Tibial nerve (tissue), 4 donors: ENCODE results near the gene XKRX. TPM values are rescaled to one million over a fixed set of nuclear protein-coding genes. Genes with fewer than 3 reads are reported as not detected.

ENCODE experiments used
- DNase-seq, 2 donors: peaks; one replicate each; pipeline ENCODE4 v3.0.0-alpha.2; 2019; ENCODE audit warnings: low spot score in 2 of 2
- H3K27ac ChIP-seq, 4 donors: fragments of 200-600 bp; sonication (generic) in 3 of 4; one replicate each; pipeline ENCODE4 v1.5.1; 2017 to 2019; ENCODE audit warnings: mild to moderate bottlenecking in 1 of 4
- H3K27me3 ChIP-seq, 2 donors: fragments of 200-600 bp; sonication (generic) in 1 of 2; one replicate each; pipeline versions ENCODE4 v1.5.1 to v1.6.0; 2017 to 2019
- H3K36me3 ChIP-seq, 3 donors: fragments of 200-600 bp; sonication (generic); one replicate each; pipeline ENCODE4 v1.5.1; 2018 to 2019
- H3K4me1 ChIP-seq, 4 donors: fragments of 200-600 bp; sonication (generic) in 3 of 4; one replicate each; pipeline ENCODE4 v1.5.1; 2017 to 2019
- H3K4me3 ChIP-seq, 4 donors: fragments of 200-600 bp; sonication (generic) in 3 of 4; one replicate each; pipeline ENCODE4 v1.5.1; 2017 to 2019; ENCODE audit warnings: mild to moderate bottlenecking in 1 of 4, moderate library complexity in 1 of 4
- H3K9me3 ChIP-seq, 4 donors: fragments of 200-600 bp; sonication (generic) in 3 of 4; one replicate each; pipeline ENCODE4 v1.5.1; 2017 to 2019
- EP300 ChIP-seq, 2 donors: sonication (generic); formaldehyde crosslinking; IDR thresholded peaks; one replicate each; pipeline ENCODE4 v1.6.1; 2017; ENCODE audit warnings: antibody characterized with exemption in 2 of 2, mild to moderate bottlenecking in 1 of 2
- POLR2A ChIP-seq, 2 donors: fragments of 450-650 bp; IDR thresholded peaks; one replicate each; pipeline ENCODE4 v1.6.1; 2017; ENCODE audit warnings: antibody characterized with exemption in 2 of 2, mild to moderate bottlenecking in 2 of 2, moderate library complexity in 2 of 2
- WGBS, 2 donors: methylation state at CpG; one replicate each; pipeline ENCODE4 v1.1.5; 2018; 5-methylcytosine and 5-hydroxymethylcytosine counted together
- total RNA-seq, 4 donors: library from RNA; depleted of rRNA; stranded (reverse); fragments of >200 nt; gene quantifications; one replicate each; pipeline ENCODE4 v1.1.0, GENCODE V29; 2016
- TF ChIP-seq, protein P1 (sequence below), 5 experiments: fragments of 200-600 bp in 3 of 5; fragments of 450-650 bp in 2 of 5; sonication (generic) in 3 of 5; IDR thresholded peaks; one replicate each; pipeline ENCODE4 v1.5.1; 2016 to 2019; ENCODE audit warnings: antibody characterized with exemption in 5 of 5, mild to moderate bottlenecking in 3 of 5, moderate library complexity in 2 of 5

Gene XKRX
- total RNA-seq, 4 donors from 2014 or later, result 0.30 to 0.84 (median 0.66) TPM; not detected in 1

DNA sequence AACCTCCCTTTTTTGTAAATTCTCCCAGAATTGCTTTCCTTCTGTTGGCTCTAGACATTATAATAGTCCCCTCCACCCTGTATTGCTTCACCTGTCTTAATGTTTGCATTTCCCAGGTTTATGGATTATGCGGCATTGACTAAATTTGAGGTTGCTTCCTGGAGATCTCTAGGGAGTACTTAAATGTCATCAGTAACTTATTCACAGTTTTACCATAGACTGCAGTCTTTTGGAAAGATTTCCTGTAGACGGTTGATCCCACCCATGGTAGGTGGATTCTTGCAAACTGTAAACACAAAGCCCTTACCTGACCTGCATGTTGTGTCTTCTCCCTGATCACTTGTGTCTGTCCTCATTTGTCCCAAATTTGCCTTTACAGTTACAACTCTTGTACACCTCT lies 48.3 kb downstream of the XKRX start:
- 81 to 92% methylated on average over 1 to 2 of the region's 2 CpGs for WGBS, 2 donors

DNA sequence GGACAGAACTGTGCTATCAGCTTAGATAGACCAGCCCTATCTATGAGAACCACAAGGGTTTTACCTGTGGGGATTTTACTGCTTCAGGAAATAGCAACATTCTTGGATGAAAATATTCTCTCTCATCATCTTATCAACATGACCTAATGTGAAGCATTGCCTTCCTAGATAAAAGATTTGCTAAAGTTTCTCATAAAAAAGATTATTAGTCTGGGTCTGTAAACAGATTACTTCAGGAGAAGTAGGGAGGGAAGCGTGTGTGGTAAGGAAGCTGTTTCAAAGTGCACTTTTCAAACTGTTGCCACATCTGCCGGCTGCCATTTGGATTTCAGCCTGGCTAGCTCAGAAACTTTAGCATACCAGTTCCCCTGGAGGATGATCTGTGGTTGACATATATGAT lies 54.4 kb downstream of the XKRX start, which contains the start of gene NOX1:
Gene NOX1 (minus strand): TSS at position 35 of the 400 bp plus-strand sequence. CDS start 220 bp downstream, outside the sequence.
- TF ChIP-seq, protein P1, sequence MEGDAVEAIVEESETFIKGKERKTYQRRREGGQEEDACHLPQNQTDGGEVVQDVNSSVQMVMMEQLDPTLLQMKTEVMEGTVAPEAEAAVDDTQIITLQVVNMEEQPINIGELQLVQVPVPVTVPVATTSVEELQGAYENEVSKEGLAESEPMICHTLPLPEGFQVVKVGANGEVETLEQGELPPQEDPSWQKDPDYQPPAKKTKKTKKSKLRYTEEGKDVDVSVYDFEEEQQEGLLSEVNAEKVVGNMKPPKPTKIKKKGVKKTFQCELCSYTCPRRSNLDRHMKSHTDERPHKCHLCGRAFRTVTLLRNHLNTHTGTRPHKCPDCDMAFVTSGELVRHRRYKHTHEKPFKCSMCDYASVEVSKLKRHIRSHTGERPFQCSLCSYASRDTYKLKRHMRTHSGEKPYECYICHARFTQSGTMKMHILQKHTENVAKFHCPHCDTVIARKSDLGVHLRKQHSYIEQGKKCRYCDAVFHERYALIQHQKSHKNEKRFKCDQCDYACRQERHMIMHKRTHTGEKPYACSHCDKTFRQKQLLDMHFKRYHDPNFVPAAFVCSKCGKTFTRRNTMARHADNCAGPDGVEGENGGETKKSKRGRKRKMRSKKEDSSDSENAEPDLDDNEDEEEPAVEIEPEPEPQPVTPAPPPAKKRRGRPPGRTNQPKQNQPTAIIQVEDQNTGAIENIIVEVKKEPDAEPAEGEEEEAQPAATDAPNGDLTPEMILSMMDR (IDR thresholded peaks at IDR 0.05), result no peak
- TF ChIP-seq EP300 (IDR thresholded peaks at IDR 0.05), result no peak
- Histone ChIP-seq H3K4me1 (no peaks in the 10 kb centered on the region), H3K9me3 (no peaks in the 10 kb centered on the region)

More for the DNA sequence above, 48.3 kb downstream of the XKRX start:
- no peak overlapping the region for H3K4me3 ChIP-seq
- no peaks in the 10 kb centered on the region for H3K4me1 ChIP-seq
- no peak for DNase-seq
- H3K9me3 ChIP-seq, result no peaks in the 10 kb centered on the region
- no peak for TF ChIP-seq EP300 (IDR thresholded peaks at IDR 0.05)
- TF ChIP-seq, protein P1 (IDR thresholded peaks at IDR 0.05), result no peak
- TF ChIP-seq POLR2A (IDR thresholded peaks at IDR 0.05), result no peak
- H3K36me3 ChIP-seq, result no peaks in the 10 kb centered on the region
- H3K27ac ChIP-seq, result no peak overlapping the region
- peaks cover 0 to 7% of the 10 kb centered on the region in 2 donors for H3K27me3 ChIP-seq

DNA sequence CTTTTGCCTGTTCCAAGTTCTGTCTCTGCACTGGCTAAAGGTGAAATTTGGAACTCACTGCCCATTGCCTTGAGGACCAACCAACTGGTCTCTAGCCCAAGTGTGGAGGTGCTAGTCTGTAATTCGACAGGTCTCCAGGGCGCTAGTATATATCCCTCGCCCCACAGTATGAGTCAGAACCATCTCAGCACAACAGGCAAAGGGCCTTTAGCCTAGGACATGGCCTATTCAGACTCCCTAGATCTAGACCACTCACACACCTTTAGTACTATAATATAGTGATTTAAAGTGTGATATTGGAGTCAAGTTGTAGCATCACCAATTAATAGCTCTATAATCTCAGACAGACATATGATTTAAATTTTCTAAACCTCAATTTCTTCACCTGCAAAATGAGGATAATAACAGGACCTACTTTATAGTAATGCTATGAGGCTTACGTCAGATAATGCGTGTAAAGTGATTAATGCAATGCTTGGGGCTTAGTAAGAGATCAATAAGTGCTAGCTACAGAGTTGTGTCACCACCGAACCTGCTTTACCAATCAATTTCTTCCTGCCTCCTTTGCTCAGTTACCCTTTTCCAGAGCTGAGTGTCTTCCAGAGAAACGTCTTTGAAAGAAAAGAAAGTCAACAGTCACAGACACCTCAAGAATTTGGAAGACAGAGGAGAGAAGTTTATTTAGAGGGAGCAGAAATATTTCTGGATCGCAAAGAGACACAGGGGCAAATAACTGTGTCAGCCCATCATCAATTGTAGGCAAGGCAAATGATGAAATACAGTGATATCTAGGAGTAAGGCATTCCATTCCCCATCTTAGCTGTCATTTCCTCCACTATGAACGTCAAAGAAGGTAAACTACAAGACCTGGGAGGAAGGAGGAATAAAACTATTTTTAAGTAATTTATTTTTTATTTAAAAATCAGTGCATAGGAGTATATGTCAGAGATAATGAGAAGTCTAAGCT lies 56.8 kb downstream of the XKRX start:
- 66 to 79% methylated on average over 9 of the region's 9 CpGs for WGBS, 2 donors
- no peak for DNase-seq
- Histone ChIP-seq H3K4me3 (no peak overlapping the region), H3K27me3 (peaks cover 0 to 17% of the 10 kb centered on the region in 2 donors), H3K4me1 (no peaks in the 10 kb centered on the region), H3K9me3 (no peaks in the 10 kb centered on the region), H3K27ac (no peak overlapping the region), H3K36me3 (no peaks in the 10 kb centered on the region)
- TF ChIP-seq EP300 (IDR thresholded peaks at IDR 0.05) (no peak), POLR2A (IDR thresholded peaks at IDR 0.05) (no peak)
- TF ChIP-seq, protein P1 (IDR thresholded peaks at IDR 0.05), result no peak

More for the DNA sequence above, 54.4 kb downstream of the XKRX start, which contains the start of gene NOX1:
- no peak for DNase-seq
- H3K36me3 ChIP-seq, result no peaks in the 10 kb centered on the region
- no peak within 1 kb of the TSS for H3K27ac ChIP-seq
- H3K4me3 ChIP-seq, result no peak within 1 kb of the TSS
- 62 to 69% methylated on average over 2 of the region's 2 CpGs for WGBS, 2 donors
- H3K27me3 ChIP-seq, result peaks cover 0 to 17% of the 10 kb centered on the region in 2 donors

DNA sequence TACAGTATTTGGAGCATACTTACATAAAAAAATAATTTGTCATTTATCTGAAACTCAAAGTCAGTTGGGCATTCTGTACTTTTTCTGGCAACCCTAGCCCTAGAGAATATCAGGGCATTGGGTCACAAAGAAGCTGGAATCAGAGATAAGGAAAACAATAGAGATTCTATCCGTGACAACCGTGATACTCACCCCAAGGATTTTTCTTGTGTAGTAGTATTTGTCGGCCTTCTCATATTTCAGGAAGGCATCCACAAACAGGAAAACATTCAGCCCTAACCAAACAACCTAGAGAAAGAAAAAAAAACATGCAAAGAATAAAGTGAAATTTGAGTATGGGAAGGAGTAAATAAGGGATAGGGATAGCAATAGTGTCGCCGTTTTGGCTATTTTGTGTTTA lies 58.2 kb downstream of the XKRX start:
- Histone ChIP-seq H3K27me3 (peaks cover 0 to 10% of the 10 kb centered on the region in 2 donors), H3K36me3 (no peaks in the 10 kb centered on the region), H3K9me3 (no peaks in the 10 kb centered on the region), H3K4me1 (no peaks in the 10 kb centered on the region), H3K4me3 (no peak overlapping the region), H3K27ac (no peak overlapping the region)
- TF ChIP-seq EP300 (IDR thresholded peaks at IDR 0.05) (no peak), POLR2A (IDR thresholded peaks at IDR 0.05) (no peak)
- TF ChIP-seq, protein P1 (IDR thresholded peaks at IDR 0.05), result no peak
- WGBS, 2 donors, result 49 to 68% methylated on average over 5 of the region's 5 CpGs
- no peak for DNase-seq

DNA sequence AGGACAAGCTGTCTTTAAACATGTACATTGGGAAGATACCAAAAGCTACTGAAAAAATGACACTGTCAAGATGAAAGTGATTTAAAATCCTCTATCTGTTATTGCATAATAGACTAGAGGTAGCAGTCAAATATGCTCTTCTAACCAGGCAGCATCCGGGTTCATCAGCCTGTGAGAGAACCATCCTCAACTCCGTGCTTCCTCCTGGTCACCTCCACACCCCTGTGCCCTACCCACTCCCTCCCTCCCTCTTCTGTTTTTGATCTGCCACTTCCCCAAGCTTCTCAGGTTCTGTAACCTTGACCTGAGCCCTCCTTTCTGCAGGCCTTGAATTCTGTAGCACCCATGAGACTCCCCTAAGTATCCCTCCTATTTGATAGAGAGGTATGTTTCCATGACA lies 60.4 kb downstream of the XKRX start:
- Histone ChIP-seq H3K27ac (no peak overlapping the region), H3K36me3 (no peaks in the 10 kb centered on the region), H3K4me1 (no peaks in the 10 kb centered on the region), H3K4me3 (no peak overlapping the region), H3K27me3 (peaks cover 0 to 10% of the 10 kb centered on the region in 2 donors), H3K9me3 (no peaks in the 10 kb centered on the region)
- TF ChIP-seq POLR2A (IDR thresholded peaks at IDR 0.05) (no peak), EP300 (IDR thresholded peaks at IDR 0.05) (no peak)
- TF ChIP-seq, protein P1 (IDR thresholded peaks at IDR 0.05), result no peak
- WGBS, 2 donors, result 76 to 92% methylated on average over 2 of the region's 2 CpGs
- DNase-seq, result no peak
